ENCODE data around the gene CYP1B1. TPM values are rescaled to one million over a fixed set of nuclear protein-coding genes. Genes with fewer than 3 reads are reported as not detected.

The CYP1B1 gene
- total RNA-seq (10 to 100 TPM in 4 of 7 donors, 1 to 10 TPM in 3; 5.4 to 34.5 (median 12.5) TPM), polyA plus RNA-seq (10 to 100 TPM; 11.7 to 24.5 TPM)
- long read RNA-seq, donor 1, full-length matches to known transcripts: 83 of 133 reads
- long read RNA-seq, donor 1, partial matches to known transcripts: 38 of 133 reads
- long read RNA-seq, donor 1, other reads (novel, unspliced or antisense): 12 of 133 reads
- long read RNA-seq, donor 2, full-length matches to known transcripts: 2 of 2 reads
- long read RNA-seq, donor 2, partial matches to known transcripts: 0 of 2 reads
- long read RNA-seq, donor 2, other reads (novel, unspliced or antisense): 0 of 2 reads
- long read RNA-seq, donor 3, full-length matches to known transcripts: 68 of 86 reads
- long read RNA-seq, donor 3, partial matches to known transcripts: 9 of 86 reads
- long read RNA-seq, donor 3, other reads (novel, unspliced or antisense): 9 of 86 reads

- no peaks in the 10 kb centered on the region for H3K9me3 ChIP-seq
- 3 to 7% (median 6%) methylated on average over 46 of the region's 46 CpGs for WGBS, 3 donors
- H3K36me3 ChIP-seq: no peaks in the 10 kb centered on the region
- H3K27me3 ChIP-seq: no peaks in the 10 kb centered on the region
- peaks cover 3% of the 10 kb centered on the region for H3K4me1 ChIP-seq (ENCODE audit: insufficient read depth)
- H3K4me3 ChIP-seq: peak within 1 kb of the TSS; percentile 44
- H3K27ac ChIP-seq: peak within 1 kb of the TSS; percentile 52 to 71
- DNase-seq: peak in 3 of 5 donors; percentile 40 to 52 (median 48)
- intact Hi-C loops (cut with DNase I): loop anchor here (5.0 to 10.0 kb wide), 5 partner anchors 89 to 202 kb away; no protein-coding TSS in a partner anchor
- TF ChIP-seq EP300 (IDR thresholded peaks at IDR 0.05) (no peak), POLR2A (IDR thresholded peaks at IDR 0.05) (no peak), CTCF (IDR thresholded peaks at IDR 0.05) (no peak)
Observed at GRCh38 chr2:38075507-38076151, at the start of gene CYP1B1. CYP1B1 (minus strand) TSS chr2:38076151; CDS start chr2:38075388, 763 bp downstream.

- H3K36me3 ChIP-seq: no peaks in the 10 kb centered on the region
- 95 to 97% (median 96%) methylated on average over 5 of the region's 5 CpGs for WGBS, 3 donors
- DNase-seq: no peak
- H3K9me3 ChIP-seq: no peaks in the 10 kb centered on the region
- intact Hi-C loops (cut with DNase I): no loop called here
- peaks cover 1% of the 10 kb centered on the region for H3K4me1 ChIP-seq (ENCODE audit: insufficient read depth)
- TF ChIP-seq CTCF (IDR thresholded peaks at IDR 0.05): no peak
- TF ChIP-seq POLR2A (IDR thresholded peaks at IDR 0.05): no peak
- no peak for TF ChIP-seq EP300 (IDR thresholded peaks at IDR 0.05)
- no peaks in the 10 kb centered on the region for H3K27me3 ChIP-seq
- H3K27ac ChIP-seq: no peak overlapping the region
- H3K4me3 ChIP-seq: no peak overlapping the region
Observed at GRCh38 chr2:38125007-38125406, 49.1 kb upstream of the CYP1B1 start.

- Histone ChIP-seq H3K4me1 (ENCODE audit: insufficient read depth) (peaks cover 6% of the 10 kb centered on the region), H3K4me3 (no peak overlapping the region), H3K27ac (no peak overlapping the region), H3K9me3 (no peaks in the 10 kb centered on the region), H3K36me3 (no peaks in the 10 kb centered on the region), H3K27me3 (no peaks in the 10 kb centered on the region)
- 89 to 100% (median 93%) methylated on average over 1 of the region's 1 CpG for WGBS, 3 donors
- TF ChIP-seq CTCF (IDR thresholded peaks at IDR 0.05): no peak
- TF ChIP-seq POLR2A (IDR thresholded peaks at IDR 0.05): no peak
- no peak for TF ChIP-seq EP300 (IDR thresholded peaks at IDR 0.05)
- intact Hi-C loops (cut with DNase I): no loop called here
- DNase-seq: no peak
Observed at GRCh38 chr2:38123911-38124310, 48.0 kb upstream of the CYP1B1 start.

- Histone ChIP-seq H3K9me3 (no peaks in the 10 kb centered on the region), H3K4me1 (ENCODE audit: insufficient read depth) (peaks cover 6% of the 10 kb centered on the region), H3K27ac (no peak overlapping the region), H3K36me3 (no peaks in the 10 kb centered on the region), H3K27me3 (no peaks in the 10 kb centered on the region), H3K4me3 (no peak overlapping the region)
- no peak for DNase-seq
- intact Hi-C loops (cut with DNase I): no loop called here
- TF ChIP-seq CTCF (IDR thresholded peaks at IDR 0.05) (no peak), EP300 (IDR thresholded peaks at IDR 0.05) (no peak), POLR2A (IDR thresholded peaks at IDR 0.05) (no peak)
- 63 to 79% (median 67%) methylated on average over 7 of the region's 7 CpGs for WGBS, 3 donors
Observed at GRCh38 chr2:38122344-38122743, 46.4 kb upstream of the CYP1B1 start.

Measured in ovary (tissue), 10 donors.